Muscle of back (tissue), 11 donors: ENCODE results near the gene MICAL2. TPM values are rescaled to one million over a fixed set of nuclear protein-coding genes. Genes with fewer than 3 reads are reported as not detected.

Source experiments
- DNase-seq, 3 donors: peaks; one replicate each; pipeline versions ENCODE4 v3.0.0 to v3.0.0-alpha.2; 2013
- polyA plus RNA-seq, 10 donors: library from polyadenylated mRNA; unstranded; fragments of 120-200 nt; gene quantifications; one replicate each; pipeline ENCODE4 v1.2.1, GENCODE V29; 2013; ENCODE audit not compliant: insufficient read length in 10 of 10

The MICAL2 gene
- polyA plus RNA-seq, 10 donors, result 14.6 to 25.0 (median 22.0) TPM

DNA sequence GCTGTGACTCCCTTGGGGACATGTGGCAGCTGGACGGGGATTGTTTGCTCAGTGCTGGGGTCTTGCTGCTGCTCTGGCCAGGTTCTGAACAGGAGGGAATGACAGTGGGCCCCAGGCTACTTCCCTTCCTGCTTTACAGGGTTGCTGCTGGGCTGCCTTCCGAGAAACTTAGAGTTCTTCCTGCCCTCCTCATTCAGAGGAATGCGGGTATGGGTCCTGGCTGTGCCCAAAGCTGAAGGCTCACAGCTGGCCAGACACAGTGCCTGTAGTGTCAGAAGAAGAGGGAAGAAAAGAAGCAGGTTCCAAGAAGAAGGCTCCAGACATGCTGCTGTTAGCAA, 158.7 kb downstream of the MICAL2 start:
- peak in 1 of 3 donors; percentile 45 for DNase-seq

DNA sequence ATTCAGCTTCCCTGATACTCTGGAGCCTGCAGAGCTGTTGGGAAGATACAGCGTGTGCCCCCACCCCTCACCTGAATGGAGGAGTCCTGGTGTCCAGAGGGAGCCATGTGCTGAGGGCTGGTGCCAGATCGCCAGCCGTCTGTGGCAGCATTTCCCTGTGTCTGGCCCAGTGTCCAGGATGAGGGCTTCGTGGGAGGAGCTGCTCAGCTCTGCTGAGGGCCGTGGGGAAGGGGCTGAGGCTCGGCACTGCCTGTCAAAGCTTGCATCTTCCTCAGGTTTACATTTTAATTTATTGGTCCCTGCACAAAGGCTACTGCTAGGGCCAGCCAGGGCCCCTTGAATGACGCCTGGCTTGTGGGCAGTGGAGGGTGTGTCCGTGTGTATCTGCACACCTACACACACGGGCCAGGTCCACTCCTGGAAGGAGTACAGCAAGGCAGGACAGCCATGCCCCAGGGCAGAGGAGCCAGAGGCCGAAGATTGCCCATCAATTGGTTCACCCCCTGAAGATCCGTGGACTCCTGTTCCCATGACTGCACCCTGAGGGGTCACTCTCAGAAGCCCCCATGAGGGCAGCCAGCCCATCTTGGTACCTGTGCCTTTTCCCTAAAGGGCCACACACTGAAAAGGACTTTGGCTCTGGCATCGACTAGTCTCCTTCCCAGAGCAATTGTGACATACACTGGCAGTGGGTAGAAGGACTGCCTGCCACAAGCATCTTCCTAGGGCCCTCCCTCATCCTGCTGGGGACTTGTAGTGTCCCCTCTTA, 159.2 kb downstream of the MICAL2 start:
- DNase-seq, result no peak

DNA sequence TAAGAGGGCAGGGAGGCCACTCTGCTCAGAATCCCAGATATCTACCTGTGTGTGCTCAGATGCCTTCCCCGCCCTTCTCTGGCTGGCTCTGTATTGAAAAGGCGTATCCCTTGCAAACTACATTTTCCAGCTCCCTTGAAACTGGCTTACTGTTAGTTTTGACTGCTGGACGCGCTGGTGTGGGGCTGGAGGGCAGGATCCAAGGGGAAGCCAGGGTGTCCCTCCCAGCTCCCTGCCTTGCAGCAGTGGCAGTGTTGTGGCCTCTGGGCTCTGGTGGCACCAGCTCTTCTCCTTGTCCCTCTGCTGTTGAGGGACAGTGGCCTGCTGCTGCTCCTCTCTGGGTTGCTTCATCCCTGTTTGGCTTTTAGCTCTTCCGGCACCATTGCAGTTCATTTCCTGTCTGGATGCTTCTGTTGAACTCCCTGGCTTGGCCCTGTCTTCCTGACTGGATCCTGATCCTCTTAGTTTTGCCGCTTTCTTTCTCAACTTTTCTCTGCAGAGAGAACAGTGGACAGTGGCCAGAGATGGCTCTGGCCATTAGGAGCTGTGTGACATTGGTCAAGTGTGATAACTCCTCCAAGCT, 159.9 kb downstream of the MICAL2 start:
- peak in 1 of 3 donors; percentile 55 for DNase-seq

DNA sequence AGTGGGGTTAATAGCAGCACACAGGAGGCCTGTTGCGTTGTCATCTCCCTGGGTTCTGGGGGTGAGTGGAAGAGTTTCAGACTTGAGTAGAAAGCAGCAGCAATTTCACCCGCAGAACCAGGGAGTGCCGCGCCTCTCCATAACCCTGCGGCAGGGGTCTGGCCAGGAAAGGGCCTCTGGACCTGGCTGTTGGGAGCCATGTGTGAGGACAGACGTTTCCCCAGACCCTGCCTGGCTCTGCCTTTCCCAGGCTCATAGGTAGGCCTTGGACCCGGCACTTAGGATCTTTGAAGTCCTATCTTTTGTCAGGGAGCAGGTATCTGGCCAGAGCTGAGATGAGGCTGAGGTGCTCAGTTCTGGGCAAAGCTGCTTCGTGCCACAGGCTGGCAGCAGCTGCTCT, 160.4 kb downstream of the MICAL2 start:
- DNase-seq, result no peak

DNA sequence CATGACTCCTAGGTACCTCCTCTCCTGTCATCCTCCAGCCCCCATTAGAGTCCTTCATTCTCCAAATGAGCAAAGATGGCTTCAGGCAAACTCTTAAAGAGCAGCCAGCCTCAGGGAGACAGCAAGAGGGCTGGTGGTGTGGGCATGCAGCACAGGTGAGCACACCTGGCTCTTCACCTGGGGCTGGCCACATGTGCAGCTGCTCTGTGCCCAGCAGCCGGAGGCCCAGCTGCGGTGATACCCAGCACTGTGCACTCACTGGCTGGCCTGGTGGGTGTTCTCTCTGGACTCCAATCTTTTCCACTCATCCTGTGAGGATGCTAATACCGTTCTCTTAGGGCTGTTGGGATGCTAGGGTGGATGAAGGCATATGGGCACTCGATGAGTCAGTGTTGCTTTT, 160.9 kb downstream of the MICAL2 start:
- no peak for DNase-seq

DNA sequence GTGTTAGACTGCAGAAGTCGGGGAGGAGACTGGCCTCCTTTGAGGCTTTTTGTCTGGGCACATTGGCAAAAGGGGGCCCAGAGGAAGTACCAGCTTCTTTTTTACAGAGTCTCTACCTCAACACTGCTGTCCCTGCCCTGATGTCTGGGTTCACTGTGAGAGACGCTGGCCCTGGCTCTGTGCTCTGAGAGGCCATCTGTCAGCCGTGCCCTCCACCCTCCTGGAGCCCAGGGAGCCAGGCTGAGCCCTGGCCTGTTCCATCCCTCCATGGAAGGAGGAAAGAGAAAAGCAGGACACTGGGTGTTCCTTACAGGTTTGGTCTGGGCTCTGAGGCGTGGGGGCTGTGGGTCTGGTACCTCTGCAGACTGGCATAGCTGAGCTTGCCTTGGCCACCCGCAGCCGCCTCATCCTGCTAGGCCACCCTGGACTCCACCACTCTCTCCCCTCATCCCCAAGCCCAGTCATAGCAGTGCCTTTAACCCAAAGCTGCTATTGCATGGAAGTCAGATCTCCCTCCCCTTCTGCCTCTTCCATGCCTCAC, 161.5 kb downstream of the MICAL2 start:
- no peak for DNase-seq

DNA sequence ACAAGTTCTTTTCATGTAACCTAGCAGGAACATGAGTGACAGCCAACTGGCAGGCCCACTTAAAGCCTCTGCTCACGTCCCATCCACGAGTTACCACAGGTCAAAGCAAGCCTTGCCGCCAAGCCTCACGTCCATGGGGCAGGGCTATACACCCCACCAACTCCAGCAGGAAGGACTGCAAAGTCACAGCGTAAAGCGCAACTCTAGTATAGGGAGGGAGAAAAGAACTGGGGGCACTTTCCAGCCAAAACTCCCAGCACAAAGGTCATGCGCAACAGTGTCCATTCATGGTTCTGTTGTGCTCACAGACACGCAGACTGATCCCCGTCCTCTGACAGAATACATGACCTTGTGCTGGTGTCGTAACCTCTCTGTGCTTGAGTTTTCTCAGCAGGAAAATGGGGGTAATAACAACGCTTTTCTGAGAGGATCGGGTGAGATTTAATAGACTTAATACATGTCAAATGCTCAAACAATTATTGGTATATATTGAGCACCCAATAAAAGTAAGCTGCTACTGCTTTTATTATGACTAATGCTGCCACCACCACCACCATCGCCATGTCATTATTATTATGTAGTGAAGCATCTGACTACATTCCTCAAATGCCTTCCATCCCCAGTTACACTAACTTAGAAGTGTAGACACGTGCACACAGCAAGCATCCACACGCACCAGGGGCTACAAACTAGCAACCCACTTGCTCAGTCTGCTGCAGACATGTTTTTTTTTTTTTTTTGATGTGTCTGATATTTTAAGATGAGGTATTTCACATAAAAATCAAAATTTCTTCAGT, 162.6 kb downstream of the MICAL2 start:
- peak in 1 of 3 donors; percentile 41 for DNase-seq

DNA sequence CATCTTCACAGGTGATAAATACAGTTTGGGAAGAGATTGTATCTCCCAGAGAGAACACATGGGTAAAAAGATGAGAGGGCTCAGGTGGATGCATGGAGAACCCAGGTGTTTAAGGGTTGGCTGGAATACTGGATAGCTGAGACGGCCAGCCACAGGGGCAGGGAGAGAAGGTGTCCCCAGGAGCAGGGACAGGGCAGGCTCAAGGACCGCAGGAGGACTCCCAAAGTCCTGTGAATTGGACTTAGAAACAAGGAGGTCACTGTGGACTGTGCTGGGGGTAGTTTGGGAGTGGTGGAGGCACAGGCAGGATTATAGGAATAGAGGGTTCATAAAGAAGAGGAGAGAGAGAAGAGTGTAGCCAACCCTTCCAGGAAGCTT, 163.2 kb downstream of the MICAL2 start:
- no peak for DNase-seq

DNA sequence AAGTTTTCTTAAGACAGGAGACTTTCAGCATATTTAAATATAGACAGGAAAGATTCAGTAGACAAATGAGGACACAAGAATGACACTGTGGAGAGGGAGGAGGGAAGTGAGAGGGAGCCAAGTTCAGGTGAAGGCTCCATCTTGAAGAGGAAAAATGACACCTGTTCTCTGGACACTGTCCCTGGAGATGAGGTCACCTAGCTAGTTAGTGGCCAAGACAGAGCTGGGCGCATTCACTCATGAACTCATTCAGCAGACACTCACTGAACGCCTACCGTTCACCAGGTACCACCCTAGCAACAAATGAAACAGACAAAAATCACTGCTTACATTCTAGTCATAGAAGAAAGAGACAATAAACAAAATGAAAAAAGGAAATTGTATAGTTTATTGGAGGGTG, 163.7 kb downstream of the MICAL2 start:
- DNase-seq, result no peak

DNA sequence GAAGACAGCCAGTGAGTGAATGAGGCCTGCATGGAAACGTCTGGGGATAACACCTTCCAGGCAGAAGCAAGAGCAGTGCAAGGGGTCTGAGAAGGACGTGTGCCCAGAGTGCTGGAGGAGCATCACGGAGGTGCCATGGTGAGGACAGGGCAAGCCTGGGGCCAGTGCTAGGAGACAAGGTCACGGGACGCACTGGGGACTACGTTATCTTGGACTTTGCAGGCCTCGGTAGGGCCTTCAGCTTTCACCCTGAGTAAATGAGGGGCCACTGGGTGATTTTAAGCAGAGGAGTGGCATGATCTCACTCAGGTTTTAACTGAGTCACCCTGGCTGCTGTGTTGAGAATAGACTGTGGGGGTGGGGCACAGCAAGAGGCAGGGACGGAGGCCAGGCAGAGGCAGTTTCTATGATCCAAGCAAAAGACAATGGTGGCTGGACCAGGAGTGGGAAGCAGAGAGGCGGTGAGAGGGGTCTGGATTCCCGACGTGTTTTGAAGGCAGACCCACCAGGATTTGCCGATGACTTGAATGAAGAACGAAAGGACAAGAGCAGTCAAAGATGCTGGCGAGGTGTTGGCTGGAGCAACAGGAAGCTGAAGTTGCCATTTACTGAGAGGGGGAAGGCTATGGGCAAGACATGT, 164.3 kb downstream of the MICAL2 start:
- DNase-seq, result peak in 1 of 3 donors; percentile 39

DNA sequence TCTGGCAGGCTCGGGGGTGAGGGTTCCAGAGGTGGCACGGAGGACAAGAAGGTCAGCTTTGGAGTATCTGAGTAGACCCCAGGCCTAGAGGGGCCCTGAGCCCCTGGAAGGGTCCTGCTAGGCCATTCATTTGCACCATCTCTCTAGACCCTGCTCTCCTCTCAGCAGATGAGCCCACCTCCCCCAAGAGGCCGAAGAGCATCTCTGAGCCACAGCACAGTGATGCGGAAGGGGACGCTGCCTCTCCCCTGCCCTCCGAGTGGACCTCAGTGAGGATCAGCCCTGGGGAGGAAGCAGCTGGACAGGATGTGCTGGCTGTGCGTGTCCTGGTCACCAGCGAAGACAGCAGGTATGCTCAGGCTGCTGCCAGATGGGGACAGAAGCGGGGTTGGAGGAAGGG, 165.4 kb downstream of the MICAL2 start:
- no peak for DNase-seq

DNA sequence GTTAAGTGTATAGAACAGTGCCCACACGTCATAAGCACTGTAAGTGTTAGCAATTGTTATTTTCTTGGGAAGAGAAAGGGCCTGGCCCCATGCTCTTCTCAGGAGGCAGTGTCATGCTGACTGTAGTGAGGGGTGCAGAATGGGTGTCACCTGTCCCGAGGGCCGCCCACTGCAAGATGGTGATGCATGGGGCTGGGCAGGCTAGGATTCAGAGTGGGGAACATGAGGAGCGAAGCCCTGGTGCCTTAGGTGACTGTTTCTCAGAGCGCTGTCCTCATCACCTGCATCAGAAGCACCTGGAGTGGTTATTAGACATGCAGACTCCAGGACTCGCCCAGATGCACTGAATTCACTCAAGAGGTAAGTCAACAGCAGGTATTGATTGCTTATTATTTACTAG, 166.0 kb downstream of the MICAL2 start:
- DNase-seq, result no peak

DNA sequence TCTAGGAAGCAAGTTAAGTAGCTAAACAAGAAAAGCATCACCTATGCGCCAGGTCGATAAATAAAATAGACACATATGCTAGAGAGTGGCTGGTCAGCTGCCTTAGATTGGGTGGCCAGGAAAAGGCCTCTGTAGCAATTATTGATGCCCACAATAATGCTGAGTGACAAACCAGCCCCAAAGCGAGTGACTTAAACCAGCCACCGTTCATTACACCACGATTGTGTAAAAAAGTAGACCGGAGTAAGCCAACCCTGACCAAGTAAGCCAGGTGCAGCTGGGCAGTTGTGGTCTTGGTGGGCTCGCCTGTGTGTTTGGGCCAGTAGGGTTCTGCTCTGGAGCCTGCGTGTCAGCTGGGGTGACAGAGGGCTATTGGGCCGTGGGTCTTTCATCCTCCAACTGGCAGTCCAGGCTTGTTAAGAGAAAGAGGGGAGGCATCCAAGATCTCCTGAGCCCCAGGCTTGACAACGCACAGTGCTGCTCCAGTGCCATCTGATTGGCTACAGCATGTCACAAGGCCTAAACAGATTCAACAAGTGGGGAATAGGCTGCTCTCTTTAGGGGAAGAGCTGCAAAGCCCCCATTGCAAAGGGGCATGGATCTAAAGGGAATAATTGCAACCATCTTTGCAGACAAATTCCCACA, 166.6 kb downstream of the MICAL2 start:
- no peak for DNase-seq

DNA sequence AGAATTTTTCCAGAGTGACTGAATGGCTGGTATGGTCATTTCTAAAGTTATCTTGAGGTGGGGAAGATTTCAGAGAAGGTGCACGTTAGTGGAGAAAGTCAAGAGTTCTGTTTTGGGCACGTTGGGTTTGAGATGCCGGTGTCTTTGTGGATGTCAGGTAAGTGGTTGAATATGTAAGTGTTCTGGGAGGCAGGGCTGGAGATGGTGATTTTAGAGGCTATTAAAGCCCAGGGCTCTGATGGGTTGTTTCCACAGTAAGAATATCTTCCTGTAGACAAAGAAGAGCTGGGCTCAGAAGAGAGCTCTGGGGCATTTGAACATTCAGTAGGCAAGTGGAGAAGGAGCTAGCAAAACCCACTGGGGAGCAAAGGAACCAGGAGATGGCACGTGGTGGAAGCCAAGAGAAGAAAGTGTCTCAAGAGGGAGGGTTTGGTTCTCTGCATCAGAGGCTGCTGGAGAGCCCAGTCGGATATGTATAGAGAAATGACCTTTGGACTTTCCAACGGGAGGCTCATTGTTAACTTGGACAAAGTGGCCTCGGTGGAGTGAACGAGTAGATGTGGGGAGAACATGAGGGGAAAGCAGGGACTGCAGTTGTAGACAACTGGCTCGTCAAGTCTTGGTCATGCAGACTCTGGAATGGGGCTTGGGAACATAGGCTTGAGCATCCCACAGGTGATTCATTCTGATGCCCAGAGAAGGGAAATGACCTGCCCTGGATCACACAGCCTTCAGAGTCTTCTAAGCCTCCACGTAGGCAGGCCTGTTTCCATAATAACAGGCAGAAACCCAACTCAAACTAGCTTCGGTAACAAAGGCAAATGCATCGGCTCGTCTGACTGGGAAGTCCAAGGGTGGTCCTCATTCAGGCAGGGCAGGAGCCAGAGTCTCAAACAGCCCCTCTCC, 168.6 kb downstream of the MICAL2 start:
- no peak for DNase-seq

DNA sequence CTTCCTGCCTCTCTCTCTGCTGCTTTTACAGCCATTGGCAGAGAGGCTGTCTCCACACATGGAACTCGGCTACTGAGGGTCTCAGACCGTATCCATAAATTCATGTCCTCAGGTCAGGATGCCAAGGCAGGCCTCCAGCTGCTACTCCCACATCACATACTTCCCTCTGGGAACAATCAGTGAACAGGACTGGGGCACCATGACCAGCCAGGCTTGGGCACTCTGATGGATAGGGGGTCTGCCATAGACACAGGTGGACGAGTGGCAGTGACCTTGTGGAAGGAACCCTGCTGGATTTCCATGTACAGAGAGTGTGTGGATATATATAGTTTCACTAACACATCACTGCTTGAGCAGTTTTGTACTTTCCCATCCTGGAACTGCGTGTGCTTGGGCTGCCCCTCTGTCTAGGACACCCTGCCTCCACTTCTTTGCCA, 169.3 kb downstream of the MICAL2 start:
- DNase-seq, result no peak

DNA sequence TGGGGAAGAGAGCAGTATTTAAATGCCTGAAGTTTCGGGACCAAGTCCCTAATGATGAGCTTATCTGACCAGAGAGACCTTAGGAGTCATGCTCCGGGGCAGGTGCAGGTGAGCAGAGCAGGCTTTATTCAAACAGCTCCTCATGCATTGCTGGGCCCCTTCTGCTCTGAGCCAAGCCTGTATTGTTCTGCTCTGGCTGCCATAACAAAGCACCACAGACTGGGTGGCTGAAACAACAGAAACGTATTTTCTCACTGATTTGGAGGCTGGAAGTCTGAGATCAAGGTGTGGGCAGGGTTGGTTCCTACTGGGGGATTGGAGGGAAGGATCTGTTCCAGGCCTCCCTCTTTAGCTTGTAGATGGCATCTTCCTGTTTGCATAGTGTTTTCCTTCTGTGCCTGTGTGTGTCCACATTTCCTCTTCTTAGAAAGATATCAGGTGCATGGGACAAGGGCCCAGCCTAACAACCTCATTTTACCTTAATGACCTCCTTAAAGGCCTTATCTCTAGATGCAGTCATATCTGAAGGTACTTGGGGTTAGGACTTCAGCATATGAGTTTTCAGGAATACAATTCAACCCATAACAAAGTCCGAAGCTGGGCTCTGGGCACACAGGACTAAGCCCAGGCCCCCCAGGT, 169.9 kb downstream of the MICAL2 start:
- no peak for DNase-seq

DNA sequence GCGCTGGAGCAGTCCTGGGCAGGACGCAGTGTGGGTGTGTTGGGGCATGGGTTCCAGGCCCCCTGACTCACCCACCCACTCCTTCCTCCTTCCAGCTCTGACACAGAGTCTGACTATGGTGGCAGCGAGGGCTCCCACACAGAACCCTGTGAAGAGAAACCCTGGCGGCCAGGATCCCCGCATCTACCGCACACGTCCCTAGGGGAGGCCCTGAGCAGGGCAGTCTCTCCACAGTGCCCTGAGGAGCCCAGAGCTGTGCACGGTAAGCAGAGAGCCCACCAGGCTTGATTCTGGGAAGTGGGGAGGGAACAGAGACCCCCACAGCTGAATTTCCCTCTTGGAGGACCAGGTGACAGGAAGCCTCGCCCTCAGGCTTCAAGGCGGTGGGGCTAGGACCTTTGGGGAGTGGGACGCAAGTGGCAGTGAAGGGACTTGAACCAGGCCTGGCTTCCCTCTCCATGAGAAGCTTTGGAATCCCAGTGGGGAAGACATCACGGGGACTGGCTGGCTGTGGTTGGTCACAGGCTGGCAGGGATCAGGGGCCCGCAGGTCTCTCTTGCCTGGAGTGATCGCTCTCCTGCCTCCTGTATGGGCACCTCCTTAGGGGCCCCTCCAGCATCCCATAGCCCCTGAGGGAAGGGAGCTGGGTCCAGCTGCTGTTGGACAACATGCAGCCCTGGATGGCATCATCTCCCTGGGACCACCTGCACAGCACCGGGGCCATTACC, 170.6 kb downstream of the MICAL2 start:
- no peak for DNase-seq

DNA sequence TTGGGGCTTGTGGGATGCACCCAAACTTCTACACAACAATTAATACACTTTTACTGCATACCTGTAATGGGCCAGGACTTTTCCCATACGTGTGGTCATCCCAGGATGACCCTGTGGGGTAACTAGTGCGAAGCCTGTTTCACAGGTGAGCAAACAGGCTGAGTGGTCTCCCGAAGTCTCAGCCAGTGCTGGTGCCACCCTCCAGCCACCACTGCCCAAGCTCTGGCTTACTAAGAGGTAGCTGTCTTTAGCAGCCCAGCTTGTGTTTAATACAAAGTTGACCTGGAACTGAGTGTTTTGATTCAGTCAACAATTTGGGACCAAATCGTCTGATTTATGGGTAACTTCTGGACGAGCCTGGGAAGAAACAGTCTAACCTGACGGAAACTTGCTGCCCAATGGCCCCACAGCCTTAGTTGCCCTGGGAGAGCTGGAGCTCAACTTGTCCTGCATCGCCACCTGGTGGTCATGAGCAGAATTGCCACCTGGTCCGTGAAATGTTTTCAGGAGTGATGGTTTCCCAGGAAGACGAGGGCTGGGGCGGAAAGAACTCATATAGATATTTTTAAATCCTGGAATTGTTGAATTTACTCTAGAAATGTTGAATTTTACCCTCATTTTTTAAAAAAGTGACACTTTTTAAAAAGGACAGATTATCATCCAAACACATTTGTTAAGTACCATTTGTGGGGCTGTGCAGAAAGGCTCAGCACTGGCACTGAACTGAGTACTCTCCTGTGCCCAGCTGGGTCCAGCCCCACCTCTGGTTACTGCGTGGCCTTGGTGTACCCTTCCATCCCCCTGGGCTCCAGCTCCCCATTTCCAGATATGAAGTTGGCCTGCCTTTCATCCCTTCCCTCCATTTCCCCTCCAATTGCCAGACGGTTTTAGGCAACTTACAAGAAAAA, 171.4 kb downstream of the MICAL2 start:
- peak; percentile 78 to 88 (median 84) for DNase-seq
